ENCODE results near the gene MPP1. TPM values are rescaled to one million over a fixed set of nuclear protein-coding genes. Genes with fewer than 3 reads are reported as not detected.

Gene MPP1
- total and polyA plus RNA-seq, 8 donors, result 41.7 to 125 (median 44.8) TPM

- DNase-seq, result peak in 1 of 4 donors; percentile 53
- intact Hi-C loops (cut with DNase I), result no loop called here
- no peaks in the 10 kb centered on the region for H3K9me3 ChIP-seq
- TF ChIP-seq CTCF (IDR thresholded peaks at IDR 0.05), result no peak
- peak; percentile 61 for ATAC-seq
- no peak overlapping the region for H3K4me3 ChIP-seq
- H3K4me1 ChIP-seq, result peaks cover 30 to 91% of the 10 kb centered on the region in 2 donors
- H3K27me3 ChIP-seq, result no peaks in the 10 kb centered on the region
- H3K27ac ChIP-seq, result peak overlapping the region; percentile 78 to 89
- no peaks in the 10 kb centered on the region for H3K36me3 ChIP-seq
Measured at GRCh38 chrX:154735695-154736393, 69.4 kb downstream of the MPP1 start.

GRCh38 chrX:154734061-154734781 lies 71.1 kb downstream of the MPP1 start:
- H3K4me1 ChIP-seq, result peaks cover 41 to 97% of the 10 kb centered on the region in 2 donors
- intact Hi-C loops (cut with DNase I), result no loop called here
- H3K27me3 ChIP-seq, result no peaks in the 10 kb centered on the region
- DNase-seq (peak in 3 of 4 donors; percentile 52 to 66 (median 65)), ATAC-seq (peak; percentile 48)
- peak overlapping the region; percentile 78 to 89 for H3K27ac ChIP-seq
- H3K4me3 ChIP-seq, result no peak overlapping the region
- H3K9me3 ChIP-seq, result no peaks in the 10 kb centered on the region
- no peak for TF ChIP-seq CTCF (IDR thresholded peaks at IDR 0.05)
- H3K36me3 ChIP-seq, result no peaks in the 10 kb centered on the region

GRCh38 chrX:154733066-154733425 lies 72.2 kb downstream of the MPP1 start:
- peak overlapping the region; percentile 78 to 89 for H3K27ac ChIP-seq
- H3K4me1 ChIP-seq, result peaks cover 49 to 98% of the 10 kb centered on the region in 2 donors
- H3K27me3 ChIP-seq, result no peaks in the 10 kb centered on the region
- no peak overlapping the region for H3K4me3 ChIP-seq
- H3K9me3 ChIP-seq, result no peaks in the 10 kb centered on the region
- intact Hi-C loops (cut with DNase I), result no loop called here
- H3K36me3 ChIP-seq, result no peaks in the 10 kb centered on the region
- no peak for DNase-seq
- no peak for ATAC-seq
- TF ChIP-seq CTCF (IDR thresholded peaks at IDR 0.05), result no peak

- Histone ChIP-seq H3K4me3 (no peak overlapping the region), H3K27ac (peak overlapping the region; percentile 49 to 89), H3K36me3 (no peaks in the 10 kb centered on the region), H3K27me3 (no peaks in the 10 kb centered on the region), H3K9me3 (no peaks in the 10 kb centered on the region), H3K4me1 (peaks cover 49 to 100% of the 10 kb centered on the region in 2 donors)
- ATAC-seq, result no peak
- no peak for TF ChIP-seq CTCF (IDR thresholded peaks at IDR 0.05)
- DNase-seq, result peak in 1 of 4 donors; percentile 67
- intact Hi-C loops (cut with DNase I), result no loop called here
Measured at GRCh38 chrX:154732421-154733065, 72.7 kb downstream of the MPP1 start.

- ATAC-seq (peak; percentile 5), DNase-seq (no peak)
- H3K9me3 ChIP-seq, result no peaks in the 10 kb centered on the region
- peaks cover 52 to 100% of the 10 kb centered on the region in 2 donors for H3K4me1 ChIP-seq
- no peaks in the 10 kb centered on the region for H3K27me3 ChIP-seq
- no peaks in the 10 kb centered on the region for H3K36me3 ChIP-seq
- no peak overlapping the region for H3K4me3 ChIP-seq
- H3K27ac ChIP-seq, result peak overlapping the region; percentile 49 to 89
- intact Hi-C loops (cut with DNase I), result no loop called here
- TF ChIP-seq CTCF (IDR thresholded peaks at IDR 0.05), result no peak
Measured at GRCh38 chrX:154731881-154732280, 73.4 kb downstream of the MPP1 start.

All from left lung (tissue), 10 donors.